Vagina (tissue), 2 donors: ENCODE measurements around the gene MEIS1. TPM values are rescaled to one million over a fixed set of nuclear protein-coding genes. Genes with fewer than 3 reads are reported as not detected.

ENCODE experiments used
- DNase-seq, 2 donors: peaks; one replicate each; pipeline ENCODE4 v3.0.0-alpha.2; 2017; ENCODE audit errors: extremely low spot score in 2 of 2
- H3K27ac ChIP-seq: fragments of 200-600 bp; sonication (generic); one replicate; pipeline ENCODE4 v1.5.1; 2019
- H3K27me3 ChIP-seq: fragments of 200-600 bp; sonication (generic); one replicate; pipeline ENCODE4 v1.5.1; 2019
- H3K36me3 ChIP-seq, 2 donors: fragments of 200-600 bp; sonication (generic); one replicate each; pipeline ENCODE4 v1.5.1; 2017 to 2019
- H3K4me1 ChIP-seq: fragments of 200-600 bp; sonication (generic); one replicate; pipeline ENCODE4 v1.5.1; 2019
- H3K4me3 ChIP-seq, 2 donors: fragments of 200-600 bp; sonication (generic); 1 replicate in 1 of 2; 2 replicates in 1 of 2; pipeline ENCODE4 v1.5.1; 2016 to 2019
- H3K9me3 ChIP-seq: fragments of 200-600 bp; sonication (generic); one replicate; pipeline ENCODE4 v1.5.1; 2019
- POLR2A ChIP-seq, 2 donors: fragments of 450-650 bp; IDR thresholded peaks; one replicate each; pipeline ENCODE4 v1.6.1; 2017; ENCODE audit warnings: antibody characterized with exemption in 2 of 2, mild to moderate bottlenecking in 2 of 2, moderate library complexity in 2 of 2
- POLR2AphosphoS5 ChIP-seq, 2 donors: sonication (generic); formaldehyde crosslinking; IDR thresholded peaks; one replicate each; pipeline ENCODE4 v1.9.0; 2017; ENCODE audit warnings: antibody characterized with exemption in 2 of 2, mild to moderate bottlenecking in 2 of 2, low read depth in 1 of 2; ENCODE audit not compliant: insufficient read depth in 1 of 2
- intact Hi-C: fragments of 100-400 bp; cut with DNase I; formaldehyde crosslinking; loops from one replicate; pipeline ENCODE4 v1.15.1; 2023
- total RNA-seq: library from RNA; depleted of rRNA; stranded (reverse); fragments of >200 nt; gene quantifications from one replicate; pipeline ENCODE4 v1.2.3, GENCODE V29; 2016
- TF ChIP-seq, protein P1 (sequence below), 3 experiments: fragments of 450-650 bp in 2 of 3; fragments of 200-600 bp in 1 of 3; sonication (generic) in 1 of 3; IDR thresholded peaks; one replicate each; pipeline ENCODE4 v1.5.1; 2017 to 2019; ENCODE audit warnings: antibody characterized with exemption in 3 of 3, mild to moderate bottlenecking in 2 of 3, moderate library complexity in 2 of 3

Gene MEIS1
- total RNA-seq, 1 donor from 2014 or later: 80.5 TPM

DNA sequence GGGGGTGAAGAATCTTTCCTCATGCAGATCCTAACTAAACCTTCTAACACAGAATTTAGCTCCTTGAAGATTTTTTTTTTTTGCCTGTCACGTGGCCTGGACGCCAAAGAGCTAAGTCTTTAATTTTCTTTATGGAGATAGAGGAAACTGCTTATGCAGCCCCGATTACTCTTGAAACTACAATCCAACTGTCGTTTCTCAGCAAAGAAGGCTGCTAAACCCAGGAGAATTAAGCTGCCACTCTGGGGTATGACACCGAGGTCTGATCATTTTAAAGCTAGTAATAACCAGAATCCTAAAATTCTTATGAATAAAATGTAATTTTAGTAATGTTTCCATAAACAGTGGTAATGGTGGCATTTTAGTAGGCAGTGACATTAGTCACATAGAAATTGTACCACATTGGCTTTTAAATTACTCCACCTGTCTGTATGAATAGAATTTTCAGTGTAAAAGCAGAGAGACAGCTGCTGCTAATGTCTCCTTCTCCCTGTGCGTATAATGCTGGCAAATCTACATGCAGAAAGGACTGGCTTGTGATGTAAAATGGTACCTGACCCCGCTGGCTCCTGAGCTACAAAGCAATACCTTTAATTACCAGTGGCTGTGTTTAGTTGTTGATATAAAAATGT, 86.5 kb downstream of the MEIS1 start:
- Histone ChIP-seq H3K9me3 (no peaks in the 10 kb centered on the region), H3K27me3 (no peaks in the 10 kb centered on the region), H3K36me3 (no peaks in the 10 kb centered on the region), H3K27ac (no peak overlapping the region), H3K4me1 (peaks cover 9% of the 10 kb centered on the region), H3K4me3 (no peak overlapping the region)
- TF ChIP-seq, protein P1, sequence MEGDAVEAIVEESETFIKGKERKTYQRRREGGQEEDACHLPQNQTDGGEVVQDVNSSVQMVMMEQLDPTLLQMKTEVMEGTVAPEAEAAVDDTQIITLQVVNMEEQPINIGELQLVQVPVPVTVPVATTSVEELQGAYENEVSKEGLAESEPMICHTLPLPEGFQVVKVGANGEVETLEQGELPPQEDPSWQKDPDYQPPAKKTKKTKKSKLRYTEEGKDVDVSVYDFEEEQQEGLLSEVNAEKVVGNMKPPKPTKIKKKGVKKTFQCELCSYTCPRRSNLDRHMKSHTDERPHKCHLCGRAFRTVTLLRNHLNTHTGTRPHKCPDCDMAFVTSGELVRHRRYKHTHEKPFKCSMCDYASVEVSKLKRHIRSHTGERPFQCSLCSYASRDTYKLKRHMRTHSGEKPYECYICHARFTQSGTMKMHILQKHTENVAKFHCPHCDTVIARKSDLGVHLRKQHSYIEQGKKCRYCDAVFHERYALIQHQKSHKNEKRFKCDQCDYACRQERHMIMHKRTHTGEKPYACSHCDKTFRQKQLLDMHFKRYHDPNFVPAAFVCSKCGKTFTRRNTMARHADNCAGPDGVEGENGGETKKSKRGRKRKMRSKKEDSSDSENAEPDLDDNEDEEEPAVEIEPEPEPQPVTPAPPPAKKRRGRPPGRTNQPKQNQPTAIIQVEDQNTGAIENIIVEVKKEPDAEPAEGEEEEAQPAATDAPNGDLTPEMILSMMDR (IDR thresholded peaks at IDR 0.05): no peak
- TF ChIP-seq POLR2A (IDR thresholded peaks at IDR 0.05) (no peak), POLR2AphosphoS5 (IDR thresholded peaks at IDR 0.05; ENCODE audit: insufficient read depth in 1 of 2, low read depth in 1 of 2) (no peak)
- intact Hi-C loops: no loop called here
- no peak for DNase-seq

DNA sequence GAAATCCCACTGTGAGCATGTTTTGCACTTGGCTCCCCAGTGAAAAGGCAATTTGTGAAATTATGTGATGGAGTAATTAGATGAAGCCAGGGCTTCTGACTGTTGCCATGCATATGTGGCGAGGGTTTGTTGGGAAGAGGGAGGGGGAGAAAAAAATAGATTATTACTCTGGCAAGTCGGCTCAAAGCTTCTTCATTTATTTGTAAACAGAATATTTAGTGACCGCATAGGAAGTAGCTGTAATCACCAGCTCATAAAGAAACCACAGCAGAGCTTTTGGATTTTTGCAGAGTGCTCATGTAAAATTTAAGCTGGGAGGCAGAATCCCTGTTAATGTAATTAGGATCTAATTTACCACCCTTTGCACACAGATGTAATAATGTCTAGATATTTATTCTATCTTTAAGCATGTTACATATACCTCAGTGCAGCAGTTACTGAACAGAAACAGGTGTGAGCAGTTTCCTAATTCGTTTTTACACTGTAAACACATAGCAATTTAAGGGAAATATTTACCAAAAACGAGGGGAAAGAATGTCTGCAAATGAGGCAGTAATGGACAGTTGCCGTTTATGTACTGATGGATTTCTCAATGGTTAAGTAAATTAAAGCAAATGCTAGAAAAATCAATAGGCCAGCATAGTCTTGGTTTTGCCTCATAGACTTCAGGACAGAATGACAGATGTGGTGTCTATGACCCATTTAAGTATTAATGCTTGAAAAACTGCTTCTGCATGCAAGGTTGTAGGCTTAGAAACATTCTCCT, 87.9 kb downstream of the MEIS1 start:
- H3K9me3 ChIP-seq: no peaks in the 10 kb centered on the region
- TF ChIP-seq POLR2AphosphoS5 (IDR thresholded peaks at IDR 0.05; ENCODE audit: insufficient read depth in 1 of 2, low read depth in 1 of 2): no peak
- no peak for TF ChIP-seq POLR2A (IDR thresholded peaks at IDR 0.05)
- TF ChIP-seq, protein P1 (IDR thresholded peaks at IDR 0.05): no peak
- peaks cover 9% of the 10 kb centered on the region for H3K4me1 ChIP-seq
- H3K36me3 ChIP-seq: no peaks in the 10 kb centered on the region
- no peak overlapping the region for H3K27ac ChIP-seq
- no peak for DNase-seq
- H3K27me3 ChIP-seq: no peaks in the 10 kb centered on the region
- H3K4me3 ChIP-seq: no peak overlapping the region
- intact Hi-C loops: no loop called here

DNA sequence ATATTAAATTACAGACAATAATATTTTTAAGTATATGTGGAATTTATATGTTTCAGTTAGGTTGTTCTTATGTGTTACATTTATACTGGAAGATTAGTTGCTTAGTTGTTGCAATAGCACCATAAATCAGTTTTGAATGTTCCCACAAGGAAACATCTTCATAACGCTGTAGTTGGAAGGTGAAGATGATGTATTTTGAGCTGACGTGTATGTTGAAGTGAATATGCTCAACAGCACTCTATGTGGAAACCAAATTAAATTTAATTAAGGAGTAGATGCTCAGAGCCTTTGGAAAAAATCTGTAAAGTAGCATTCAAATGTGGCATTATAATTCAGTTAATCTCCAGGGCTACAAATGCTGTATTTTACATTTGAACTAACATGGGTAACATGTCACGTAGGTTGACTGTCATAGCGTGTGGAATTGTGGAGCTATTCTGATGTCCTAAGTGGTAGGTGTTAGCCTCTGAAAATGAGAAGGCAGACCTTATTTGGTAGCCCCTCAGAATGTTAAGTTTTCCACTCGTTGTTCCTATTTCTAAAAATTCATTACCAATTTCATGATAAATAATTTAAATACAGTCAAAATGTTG, 88.5 kb downstream of the MEIS1 start:
- no peak overlapping the region for H3K27ac ChIP-seq
- no peaks in the 10 kb centered on the region for H3K36me3 ChIP-seq
- H3K4me1 ChIP-seq: peaks cover 9% of the 10 kb centered on the region
- intact Hi-C loops: no loop called here
- no peak for DNase-seq
- no peak overlapping the region for H3K4me3 ChIP-seq
- TF ChIP-seq, protein P1 (IDR thresholded peaks at IDR 0.05): no peak
- no peak for TF ChIP-seq POLR2AphosphoS5 (IDR thresholded peaks at IDR 0.05; ENCODE audit: insufficient read depth in 1 of 2, low read depth in 1 of 2)
- no peak for TF ChIP-seq POLR2A (IDR thresholded peaks at IDR 0.05)
- no peaks in the 10 kb centered on the region for H3K27me3 ChIP-seq
- H3K9me3 ChIP-seq: no peaks in the 10 kb centered on the region

DNA sequence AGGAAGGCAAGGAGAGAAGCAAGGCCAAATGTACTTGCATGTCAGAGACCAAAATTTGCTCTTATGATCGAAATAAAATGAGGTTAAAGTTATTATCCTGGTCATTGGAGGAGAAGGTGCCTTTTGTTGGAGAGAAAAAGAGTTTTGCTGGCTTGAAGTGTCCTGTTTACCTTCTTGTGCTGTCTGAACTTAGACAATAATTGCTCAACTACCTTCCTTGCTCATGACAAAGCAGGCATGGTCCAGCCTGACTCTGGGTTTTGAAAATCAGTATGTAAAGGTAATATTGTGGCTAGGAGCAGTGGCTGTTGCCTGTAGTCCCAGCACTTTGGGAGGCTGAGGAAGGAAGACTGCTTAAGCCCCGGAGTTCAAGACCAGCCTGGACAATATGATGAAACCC, 89.1 kb downstream of the MEIS1 start:
- intact Hi-C loops: no loop called here
- no peaks in the 10 kb centered on the region for H3K9me3 ChIP-seq
- TF ChIP-seq POLR2AphosphoS5 (IDR thresholded peaks at IDR 0.05; ENCODE audit: insufficient read depth in 1 of 2, low read depth in 1 of 2): no peak
- TF ChIP-seq POLR2A (IDR thresholded peaks at IDR 0.05): no peak
- TF ChIP-seq, protein P1 (IDR thresholded peaks at IDR 0.05): no peak
- no peaks in the 10 kb centered on the region for H3K27me3 ChIP-seq
- peaks cover 9% of the 10 kb centered on the region for H3K4me1 ChIP-seq
- no peak overlapping the region for H3K27ac ChIP-seq
- H3K36me3 ChIP-seq: no peaks in the 10 kb centered on the region
- DNase-seq: no peak
- no peak overlapping the region for H3K4me3 ChIP-seq
